MG63 (cell line): Measurements from ENCODE around the gene HNRNPDL. TPM values are rescaled to one million over a fixed set of nuclear protein-coding genes. Genes with fewer than 3 reads are reported as not detected.
"Not testable (repeated sequence)": the region's sequence is repeated elsewhere in the genome, so short reads cannot be mapped to it uniquely, and the experiment has no call there.

ENCODE experiments used
- DNase-seq: peaks from one replicate; pipeline ENCODE4 v3.0.0-alpha.2; 2020
- H3K27me3 ChIP-seq: fragments of 250-450 bp; sonication (Bioruptor Pico); 2 replicates; pipeline ENCODE4 v1.5.1; 2020; ENCODE audit warnings: mild to moderate bottlenecking, moderate library complexity
- H3K36me3 ChIP-seq: fragments of 250-450 bp; sonication (Bioruptor Pico); 2 replicates; pipeline ENCODE4 v1.5.1; 2020; ENCODE audit warnings: mild to moderate bottlenecking, moderate library complexity
- H3K4me3 ChIP-seq: fragments of 250-450 bp; sonication (Bioruptor Pico); 2 replicates; pipeline ENCODE4 v1.5.1; 2020; ENCODE audit warnings: mild to moderate bottlenecking, moderate library complexity
- H3K9me3 ChIP-seq: fragments of 250-450 bp; sonication (Bioruptor Pico); 2 replicates; pipeline ENCODE4 v1.5.1; 2020; ENCODE audit warnings: mild to moderate bottlenecking, moderate library complexity
- total RNA-seq: library from RNA; depleted of rRNA; stranded (reverse); fragments of >200 nt; shearing (Covaris generic); gene quantifications from 2 replicates; pipeline ENCODE4 v1.2.3, GENCODE V29; 2014; ENCODE audit warnings: low replicate concordance; rRNA removed

The HNRNPDL gene
- total RNA-seq = 228 and 261 TPM in 2 replicates

DNA sequence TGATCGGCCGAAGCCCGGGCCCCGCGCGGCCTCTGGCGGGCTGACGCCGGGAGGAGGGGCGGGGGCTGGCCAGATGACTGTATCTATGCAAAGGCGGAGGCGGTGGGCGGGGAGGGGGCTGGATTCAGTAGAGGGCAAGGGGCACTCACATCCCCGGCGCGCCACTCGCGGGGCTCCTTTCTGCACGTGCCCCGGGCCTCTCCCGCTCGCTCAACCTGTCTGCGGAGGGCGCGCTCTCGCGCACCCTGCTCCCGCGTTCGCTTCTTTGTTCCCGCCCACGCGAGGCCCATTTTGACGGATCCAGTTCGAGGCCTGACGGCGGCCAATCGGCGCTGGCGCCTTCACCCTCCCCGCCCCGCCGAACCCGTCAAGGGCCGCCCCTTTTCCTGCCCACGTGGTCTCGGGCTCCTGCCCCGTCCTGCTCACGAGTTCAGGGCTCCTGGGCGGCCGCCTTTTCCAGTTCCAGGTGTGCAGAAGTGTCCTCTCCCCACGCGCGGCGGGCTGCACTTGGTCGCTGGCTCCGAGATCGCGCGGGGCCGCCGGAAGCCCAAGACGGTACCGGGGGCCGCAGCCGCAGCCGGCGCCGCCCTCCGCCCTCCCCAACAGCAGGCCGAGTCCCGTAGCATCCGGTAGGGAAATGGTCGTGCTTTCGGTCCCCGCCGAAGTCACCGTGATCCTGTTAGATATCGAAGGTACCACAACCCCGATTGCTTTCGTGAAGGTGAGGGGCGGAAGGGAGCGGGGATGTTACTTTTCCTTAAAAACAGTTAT lies at the start of gene HNRNPDL, which contains the start of gene ENOPH1:
Gene HNRNPDL (minus strand): TSS at position 270 of the 771 bp plus-strand sequence. CDS start 772 bp downstream, outside the sequence.
Gene ENOPH1 (plus strand): TSS at position 398 of the 771 bp plus-strand sequence. CDS start 240 bp downstream, at position 638.
- H3K27me3 ChIP-seq = no peaks in the 10 kb centered on the region
- H3K4me3 ChIP-seq = peak within 1 kb of the TSS; percentile 94
- no peaks in the 10 kb centered on the region for H3K9me3 ChIP-seq
- H3K36me3 ChIP-seq = peaks cover 35% of the 10 kb centered on the region
- peak; percentile 96 for DNase-seq

DNA sequence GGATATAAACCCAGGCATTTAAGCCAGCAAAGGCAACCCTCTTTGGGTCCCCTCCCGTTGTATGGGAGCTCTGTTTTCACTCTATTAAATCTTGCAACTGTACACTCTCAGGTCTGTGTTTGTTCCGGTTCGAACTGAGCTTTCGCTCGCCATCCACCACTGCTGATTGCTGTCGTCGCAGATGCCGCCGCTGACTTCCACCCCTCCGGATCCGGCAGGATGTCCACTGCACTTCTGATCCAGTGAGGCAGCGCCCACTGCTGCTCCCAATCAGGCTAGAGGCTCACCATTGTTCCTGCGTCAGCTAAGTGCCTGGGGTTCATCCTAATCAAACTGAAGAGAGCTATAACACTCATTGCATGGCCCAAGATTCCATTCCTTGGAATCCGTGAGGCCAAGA lies 49.3 kb upstream of the HNRNPDL start:
- no peak for DNase-seq
- H3K27me3 ChIP-seq = no peaks in the 10 kb centered on the region
- no peak overlapping the region for H3K4me3 ChIP-seq
- no peaks in the 10 kb centered on the region for H3K36me3 ChIP-seq
- no peaks in the 10 kb centered on the region for H3K9me3 ChIP-seq

DNA sequence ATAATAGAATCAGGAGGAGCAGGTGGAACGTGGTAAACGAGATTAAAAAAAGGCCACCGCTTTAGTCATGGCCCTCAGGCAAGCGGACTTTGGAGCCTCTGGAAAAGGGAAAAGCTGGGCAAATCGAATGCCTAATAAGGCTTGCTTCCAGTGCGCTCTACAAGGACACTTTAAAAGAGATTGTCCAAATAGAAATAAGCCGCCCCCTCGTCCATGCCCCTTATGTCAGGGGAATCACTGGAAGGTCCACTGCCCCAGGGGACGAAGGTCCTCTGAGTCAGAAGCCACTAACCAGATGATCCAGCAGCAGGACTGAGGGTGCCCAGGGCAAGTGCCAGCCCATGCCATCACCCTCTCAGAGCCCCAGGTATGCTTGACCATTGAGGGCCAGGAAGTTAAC lies 47.2 kb upstream of the HNRNPDL start:
- H3K36me3 ChIP-seq, H3K4me3 ChIP-seq, H3K27me3 ChIP-seq, DNase-seq, H3K9me3 ChIP-seq: not testable (repeated sequence)

DNA sequence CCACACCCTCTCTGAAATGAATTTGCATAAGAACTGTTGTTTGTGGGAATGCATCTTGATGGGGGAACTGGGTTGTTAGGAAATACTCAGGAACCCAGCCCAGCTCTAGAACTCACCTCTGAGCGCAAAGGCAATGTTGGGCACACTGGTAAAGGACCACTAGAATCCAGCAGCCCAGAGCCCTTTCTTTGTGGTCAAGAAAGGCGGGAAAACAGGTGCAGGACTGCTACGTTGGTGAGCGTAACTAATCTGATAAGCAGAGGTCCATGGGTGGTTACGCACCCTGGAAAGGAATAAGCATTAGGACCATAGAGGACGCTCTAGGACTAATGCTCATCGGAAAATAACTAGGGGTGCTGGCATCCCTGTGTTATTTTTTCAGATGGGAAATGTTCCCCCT lies 45.7 kb upstream of the HNRNPDL start:
- not testable (repeated sequence) for DNase-seq, H3K9me3 ChIP-seq, H3K4me3 ChIP-seq, H3K36me3 ChIP-seq, H3K27me3 ChIP-seq

DNA sequence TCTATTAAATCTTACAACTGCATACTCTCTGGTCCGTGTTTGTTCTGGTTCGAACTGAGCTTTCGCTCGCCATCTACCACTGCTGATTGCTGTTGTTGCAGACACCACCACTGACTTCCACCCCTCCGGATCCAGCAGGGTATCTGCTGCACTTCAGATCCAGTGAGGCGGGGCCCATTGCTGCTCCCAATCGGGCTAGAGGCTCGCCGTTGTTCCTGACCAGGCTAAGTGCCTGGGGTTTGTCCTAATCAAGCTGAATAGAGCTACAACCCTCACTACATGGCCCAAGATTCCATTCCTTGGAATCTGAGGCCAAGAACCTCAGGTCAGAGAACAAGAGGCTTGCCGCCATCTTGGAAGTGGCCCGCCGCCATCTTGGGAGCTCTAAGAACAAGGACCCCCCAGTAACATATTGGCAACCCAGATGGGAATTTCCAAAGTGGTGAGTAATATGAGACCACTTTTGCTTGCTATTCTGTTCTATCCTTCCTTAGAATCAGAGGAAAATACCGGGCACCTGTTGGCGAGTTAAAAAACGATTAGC lies 43.4 kb upstream of the HNRNPDL start:
- no peak for DNase-seq
- H3K9me3 ChIP-seq = no peaks in the 10 kb centered on the region
- no peak overlapping the region for H3K4me3 ChIP-seq
- H3K27me3 ChIP-seq = no peaks in the 10 kb centered on the region
- no peaks in the 10 kb centered on the region for H3K36me3 ChIP-seq

DNA sequence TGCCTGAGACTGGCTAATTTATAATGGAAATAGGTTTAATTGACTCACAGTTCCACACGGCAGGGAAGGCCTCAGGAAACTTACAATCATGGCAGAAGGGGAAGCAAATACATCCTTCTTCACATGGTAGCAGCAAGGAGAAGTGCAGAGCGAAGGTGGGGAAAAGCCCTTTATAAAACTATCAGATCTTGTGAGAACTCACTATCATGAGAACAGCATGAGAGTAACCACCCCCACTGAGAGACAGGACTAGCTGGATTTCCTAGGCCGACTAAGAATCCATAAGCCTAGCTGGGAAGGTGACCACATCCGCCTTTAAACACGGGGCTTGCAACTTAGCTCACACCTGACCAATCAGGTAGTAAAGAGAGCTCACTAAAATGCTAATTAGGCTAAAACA lies 42.8 kb upstream of the HNRNPDL start:
- H3K4me3 ChIP-seq, H3K9me3 ChIP-seq, DNase-seq, H3K36me3 ChIP-seq, H3K27me3 ChIP-seq: not testable (repeated sequence)

DNA sequence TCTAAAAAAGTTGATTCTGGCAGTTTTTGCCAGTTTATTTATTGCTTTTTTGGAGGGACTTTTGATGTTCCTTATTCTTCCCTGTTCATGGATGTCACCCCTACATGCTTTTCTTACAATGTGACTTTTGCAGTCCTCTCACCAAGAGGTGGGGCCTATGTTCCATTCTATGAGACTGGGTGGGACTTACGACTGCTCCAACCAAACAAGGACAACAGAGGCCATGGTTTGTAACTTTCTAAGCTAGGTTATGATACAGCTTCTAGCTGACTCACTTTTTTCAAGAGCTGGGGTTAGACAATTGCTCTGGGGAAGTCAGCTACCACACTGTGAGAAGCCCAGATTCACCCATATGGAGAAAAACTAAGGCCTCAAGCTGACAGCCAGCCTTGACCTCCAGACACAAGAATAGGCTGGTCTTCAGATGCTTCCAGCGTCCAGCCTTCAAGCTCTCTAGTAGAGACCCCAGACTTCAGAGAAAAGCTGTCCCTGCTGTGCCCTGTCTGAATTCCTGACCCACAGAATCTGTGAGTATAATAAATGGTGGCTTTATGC lies 39.6 kb upstream of the HNRNPDL start:
- no peak overlapping the region for H3K4me3 ChIP-seq
- peaks cover 11% of the 10 kb centered on the region for H3K36me3 ChIP-seq
- DNase-seq = no peak
- no peaks in the 10 kb centered on the region for H3K9me3 ChIP-seq
- no peaks in the 10 kb centered on the region for H3K27me3 ChIP-seq

DNA sequence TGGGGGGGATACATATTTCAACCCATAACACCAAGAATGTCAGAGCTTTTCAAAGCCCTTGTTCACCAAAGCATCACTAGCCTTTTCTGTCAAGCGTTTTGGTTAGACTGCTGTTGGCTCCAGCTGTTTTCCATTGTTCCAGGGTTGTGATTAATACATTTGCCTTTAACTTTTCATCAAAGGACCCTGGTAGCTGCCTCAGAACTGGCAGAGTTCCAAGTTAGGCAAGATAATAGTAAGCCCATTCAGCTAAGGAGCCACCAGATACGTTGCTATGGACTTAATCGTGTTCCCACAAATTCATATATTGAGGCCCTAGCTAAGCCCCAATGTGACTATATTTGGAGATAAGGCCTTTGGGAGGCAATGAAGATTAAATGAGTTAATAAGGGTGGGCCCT lies 37.2 kb upstream of the HNRNPDL start:
- DNase-seq = no peak
- H3K4me3 ChIP-seq = no peak overlapping the region
- H3K27me3 ChIP-seq = no peaks in the 10 kb centered on the region

DNA sequence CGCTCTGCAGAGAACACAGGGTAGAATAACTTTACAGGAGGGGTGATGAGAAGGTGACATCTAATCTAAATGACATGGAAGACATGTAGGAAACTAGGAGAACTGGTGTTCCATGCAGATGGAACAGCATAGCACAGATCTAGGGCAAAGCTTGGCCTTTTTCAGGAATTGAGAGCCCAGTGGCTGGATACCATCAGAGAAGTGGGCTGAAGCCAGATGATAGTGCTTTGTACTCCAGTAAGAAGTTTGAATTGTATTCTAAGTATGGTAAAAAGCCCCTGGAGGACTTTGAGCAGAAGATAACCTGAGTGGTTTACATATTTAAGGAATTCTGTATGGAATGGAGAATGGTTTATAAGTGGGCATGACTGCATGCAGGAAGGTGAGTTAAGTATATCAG lies 33.0 kb upstream of the HNRNPDL start:
- Histone ChIP-seq H3K4me3 (no peak overlapping the region), H3K36me3 (peaks cover 19% of the 10 kb centered on the region), H3K9me3 (no peaks in the 10 kb centered on the region), H3K27me3 (no peaks in the 10 kb centered on the region)
- no peak for DNase-seq

More for the DNA sequence above, 37.2 kb upstream of the HNRNPDL start:
- H3K36me3 ChIP-seq = peaks cover 19% of the 10 kb centered on the region
- H3K9me3 ChIP-seq = no peaks in the 10 kb centered on the region

DNA sequence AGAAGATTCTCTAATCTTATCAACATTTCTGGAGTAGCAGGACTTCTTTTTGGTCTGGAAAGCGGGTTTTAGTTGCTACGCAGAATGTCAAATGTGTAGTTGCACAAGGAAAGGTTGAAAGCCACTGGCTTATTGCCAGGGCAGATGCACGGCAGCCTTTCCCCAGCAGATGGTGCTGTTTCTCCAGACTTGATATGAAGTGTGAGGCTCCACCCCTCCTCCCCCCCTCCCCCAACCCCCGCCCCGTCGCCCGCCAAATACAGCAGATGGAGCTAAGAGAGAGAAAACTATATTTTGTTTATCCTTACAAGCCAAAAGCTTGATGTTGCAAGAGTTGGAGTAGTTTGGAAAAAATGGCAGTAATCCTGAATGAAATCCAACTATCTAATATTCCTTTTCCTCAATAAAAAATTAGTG lies 32.2 kb upstream of the HNRNPDL start:
- Histone ChIP-seq H3K4me3 (no peak overlapping the region), H3K9me3 (no peaks in the 10 kb centered on the region), H3K27me3 (no peaks in the 10 kb centered on the region), H3K36me3 (peaks cover 13% of the 10 kb centered on the region)
- peak; percentile 51 for DNase-seq

DNA sequence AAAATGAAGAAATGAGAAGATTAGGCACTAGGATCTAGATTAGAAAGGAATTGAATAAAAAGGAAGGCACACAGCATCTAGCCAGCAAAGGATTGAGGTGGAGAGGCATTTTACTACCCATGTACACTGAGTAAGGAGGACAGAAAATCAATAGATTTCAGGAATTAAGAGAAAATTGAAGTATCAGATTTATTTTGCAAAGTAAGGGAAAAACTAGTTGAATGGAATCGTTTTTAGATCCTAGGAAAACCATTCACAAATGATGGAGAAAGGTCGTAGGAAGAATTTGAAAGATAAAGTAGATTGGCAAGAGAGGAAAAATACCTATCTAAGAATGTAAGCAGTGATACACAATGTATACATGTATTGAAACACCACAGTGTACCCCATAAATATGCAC lies 31.4 kb upstream of the HNRNPDL start:
- H3K27me3 ChIP-seq = no peaks in the 10 kb centered on the region
- peaks cover 9% of the 10 kb centered on the region for H3K36me3 ChIP-seq
- no peak overlapping the region for H3K4me3 ChIP-seq
- no peak for DNase-seq
- H3K9me3 ChIP-seq = no peaks in the 10 kb centered on the region

DNA sequence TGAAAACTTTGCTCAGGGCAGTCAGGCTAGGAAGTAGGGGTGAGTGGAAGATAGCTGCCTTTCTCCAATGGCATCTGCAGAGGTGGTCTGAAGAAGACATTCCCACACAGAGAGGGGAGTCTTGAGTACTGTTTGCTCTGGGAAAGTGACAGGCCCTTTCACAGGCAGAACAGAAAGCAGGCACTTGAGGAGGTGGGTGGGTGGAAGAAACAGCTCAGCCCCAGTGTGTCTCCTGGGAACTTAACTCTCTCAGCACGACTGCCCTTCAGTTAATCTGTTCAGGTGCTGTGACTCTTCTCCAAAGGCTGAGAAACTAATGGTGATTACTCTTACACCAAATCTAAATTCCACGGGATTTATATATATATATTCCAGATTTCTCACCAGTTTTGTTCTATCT lies 28.5 kb upstream of the HNRNPDL start:
- H3K4me3 ChIP-seq = no peak overlapping the region
- peaks cover 17% of the 10 kb centered on the region for H3K36me3 ChIP-seq

DNA sequence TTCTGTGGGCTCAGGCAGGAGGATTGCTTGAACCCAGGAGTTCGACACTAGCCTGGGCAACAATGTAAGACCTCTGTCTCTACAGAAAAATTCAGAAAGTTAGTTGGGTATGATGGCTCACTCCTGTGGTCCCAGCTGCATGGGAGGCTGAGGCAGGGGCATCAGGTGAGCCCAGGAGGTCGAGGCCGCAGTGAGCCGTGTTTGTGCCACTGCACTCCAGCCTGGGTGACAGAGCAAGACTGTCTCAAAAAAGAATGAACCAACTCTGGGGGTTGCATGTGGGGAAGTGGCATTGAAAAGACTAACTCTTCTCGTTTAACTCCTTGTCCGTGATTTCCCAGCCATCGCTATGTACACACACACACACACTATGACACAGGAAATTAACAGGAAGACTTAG lies 27.0 kb upstream of the HNRNPDL start:
- Histone ChIP-seq H3K36me3 (peaks cover 8% of the 10 kb centered on the region), H3K9me3 (no peaks in the 10 kb centered on the region), H3K27me3 (no peaks in the 10 kb centered on the region), H3K4me3 (no peak overlapping the region)
- DNase-seq = no peak

More for the DNA sequence above, 28.5 kb upstream of the HNRNPDL start:
- DNase-seq = no peak
- H3K9me3 ChIP-seq = no peaks in the 10 kb centered on the region
- no peaks in the 10 kb centered on the region for H3K27me3 ChIP-seq

DNA sequence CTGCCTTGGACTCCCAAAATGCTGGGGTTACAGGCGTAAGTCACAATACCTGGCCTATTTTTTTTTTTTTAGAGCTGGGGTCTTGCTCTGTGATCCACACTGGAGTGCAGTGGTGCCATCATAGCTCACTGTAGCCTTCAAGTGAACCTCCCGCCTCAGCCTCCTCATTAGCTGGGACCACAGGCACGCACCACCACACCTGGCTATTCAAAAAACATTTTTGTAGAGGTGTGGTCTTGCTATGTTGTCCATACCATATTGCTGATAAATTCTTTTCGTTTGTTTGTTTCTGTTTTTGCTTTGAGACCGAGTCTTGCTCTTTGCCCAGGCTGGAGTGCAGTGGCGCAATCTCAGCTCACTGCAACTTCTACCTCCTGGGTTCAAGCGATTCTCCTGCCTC lies 21.8 kb upstream of the HNRNPDL start:
- no peak for DNase-seq
- H3K27me3 ChIP-seq = no peaks in the 10 kb centered on the region
- H3K36me3 ChIP-seq = peaks cover 14% of the 10 kb centered on the region
- no peak overlapping the region for H3K4me3 ChIP-seq
- no peaks in the 10 kb centered on the region for H3K9me3 ChIP-seq

DNA sequence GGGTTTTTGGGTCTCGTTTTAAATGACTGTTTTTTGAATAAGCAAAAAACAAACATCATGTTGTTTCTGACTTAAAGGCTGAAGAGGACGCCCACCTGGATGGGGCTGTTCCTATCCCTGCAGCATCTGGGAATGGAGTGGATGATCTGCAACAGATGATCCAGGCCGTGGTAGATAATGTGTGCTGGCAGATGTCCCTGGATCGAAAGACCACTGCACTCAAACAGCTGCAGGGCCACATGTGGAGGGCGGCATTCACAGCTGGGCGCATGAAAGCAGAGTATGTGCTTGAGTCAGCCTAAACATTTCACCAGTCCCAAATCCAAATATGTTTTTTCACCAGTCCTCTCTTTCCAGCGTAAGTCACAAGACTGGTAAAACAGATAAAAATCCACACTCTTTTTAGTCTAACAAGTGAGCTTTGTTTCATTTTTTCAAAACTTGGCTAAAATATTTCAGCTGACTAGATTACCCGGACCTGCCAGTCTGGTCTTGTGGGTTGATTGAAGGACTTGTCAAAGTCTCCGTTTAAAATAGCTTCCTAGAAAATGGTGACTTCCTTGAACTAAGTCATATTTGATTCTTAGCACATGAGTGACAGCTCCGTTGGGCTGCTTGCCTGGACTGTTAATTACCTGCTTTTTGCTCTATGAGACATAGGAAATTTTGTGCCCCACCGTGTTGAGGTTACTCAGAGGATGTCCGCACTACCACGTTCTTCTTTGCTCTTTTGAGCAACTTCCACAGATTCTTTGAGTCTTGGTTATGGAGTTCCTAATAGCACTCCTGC lies 20.9 kb upstream of the HNRNPDL start:
- Histone ChIP-seq H3K4me3 (no peak overlapping the region), H3K9me3 (no peaks in the 10 kb centered on the region), H3K27me3 (no peaks in the 10 kb centered on the region), H3K36me3 (peaks cover 8% of the 10 kb centered on the region)
- no peak for DNase-seq

DNA sequence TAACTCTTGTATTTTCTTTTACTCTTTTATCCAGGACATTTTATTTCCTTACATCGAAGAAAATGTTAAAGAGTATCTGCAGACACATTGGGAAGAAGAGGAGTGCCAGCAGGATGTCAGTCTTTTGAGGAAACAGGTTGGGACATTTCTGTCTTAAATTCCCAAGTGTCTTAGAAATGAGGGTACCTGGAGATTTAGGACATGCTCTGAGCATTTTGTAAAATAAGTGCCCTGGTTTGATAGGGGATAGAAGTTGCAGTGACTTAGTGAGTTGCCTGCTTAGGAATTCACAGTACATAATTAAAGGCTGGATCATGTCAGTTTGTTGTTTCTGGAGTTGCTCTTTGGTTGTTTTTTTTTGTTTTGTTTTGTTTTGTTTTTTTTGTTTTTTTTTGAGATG lies 17.6 kb upstream of the HNRNPDL start:
- no peak for DNase-seq
- no peaks in the 10 kb centered on the region for H3K27me3 ChIP-seq
- H3K9me3 ChIP-seq = no peaks in the 10 kb centered on the region
- H3K36me3 ChIP-seq = peaks cover 5% of the 10 kb centered on the region
- no peak overlapping the region for H3K4me3 ChIP-seq

DNA sequence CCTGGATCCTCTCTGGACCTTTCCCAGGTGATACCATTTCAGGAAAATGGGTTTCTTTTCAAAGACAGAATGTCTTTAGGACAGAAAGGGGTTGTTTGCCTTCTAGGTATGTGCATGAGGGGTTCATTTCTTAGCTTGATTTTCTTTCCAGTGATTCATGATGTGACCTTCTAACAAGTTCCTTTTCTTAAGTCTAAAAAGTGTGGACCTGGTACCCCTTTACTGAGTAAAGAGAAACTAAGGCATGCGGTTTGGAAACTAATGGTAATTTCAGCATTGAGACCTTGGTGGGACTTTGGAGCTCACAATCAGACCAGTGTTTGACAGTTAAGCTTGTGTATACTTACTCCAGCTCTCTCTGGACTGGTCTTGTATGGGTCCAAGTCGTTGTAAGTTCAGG lies 8.8 kb upstream of the HNRNPDL start:
- Histone ChIP-seq H3K36me3 (no peaks in the 10 kb centered on the region), H3K4me3 (no peak overlapping the region), H3K9me3 (no peaks in the 10 kb centered on the region), H3K27me3 (no peaks in the 10 kb centered on the region)
- no peak for DNase-seq
